ENCODE results near the gene CEMP1. TPM values are rescaled to one million over a fixed set of nuclear protein-coding genes. Genes with fewer than 3 reads are reported as not detected.
A peak's percentile ranks its signal among the peaks of the same experiment; 100 is the strongest.
"Not testable (repeated sequence)": the region's sequence is repeated elsewhere in the genome, so short reads cannot be mapped to it uniquely, and the experiment has no call there.

The CEMP1 gene
- total RNA-seq, 1 donor from 2014 or later: not detected

GRCh38 chr16:2551420-2551889 lies 20.2 kb upstream of the CEMP1 start:
- peak; percentile 53 for DNase-seq (ENCODE audit: low spot score)
- H3K27ac Mint-ChIP-seq; H3K4me2 ChIP-seq; H4K20me1 ChIP-seq (ENCODE audit: low read depth); H3K4me3 ChIP-seq; H3K4me1 Mint-ChIP-seq; H3K9ac ChIP-seq; H3K9me3 ChIP-seq (ENCODE audit: low read depth); H3K36me3 ChIP-seq; H3K27me3 Mint-ChIP-seq (ENCODE audit: insufficient read depth, low read depth); H2AFZ ChIP-seq (replicated peaks); H3K9me3 Mint-ChIP-seq; H3K4me1 ChIP-seq; H3K79me2 ChIP-seq (ENCODE audit: low read depth); H3K27me3 ChIP-seq; H3K4me3 Mint-ChIP-seq; H3F3A ChIP-seq (ENCODE audit: low read depth); H3K36me3 Mint-ChIP-seq; H3K27ac ChIP-seq: not testable (repeated sequence)
- TF ChIP-seq CTCF (IDR thresholded peaks at IDR 0.05): peak; percentile 50

DNA sequence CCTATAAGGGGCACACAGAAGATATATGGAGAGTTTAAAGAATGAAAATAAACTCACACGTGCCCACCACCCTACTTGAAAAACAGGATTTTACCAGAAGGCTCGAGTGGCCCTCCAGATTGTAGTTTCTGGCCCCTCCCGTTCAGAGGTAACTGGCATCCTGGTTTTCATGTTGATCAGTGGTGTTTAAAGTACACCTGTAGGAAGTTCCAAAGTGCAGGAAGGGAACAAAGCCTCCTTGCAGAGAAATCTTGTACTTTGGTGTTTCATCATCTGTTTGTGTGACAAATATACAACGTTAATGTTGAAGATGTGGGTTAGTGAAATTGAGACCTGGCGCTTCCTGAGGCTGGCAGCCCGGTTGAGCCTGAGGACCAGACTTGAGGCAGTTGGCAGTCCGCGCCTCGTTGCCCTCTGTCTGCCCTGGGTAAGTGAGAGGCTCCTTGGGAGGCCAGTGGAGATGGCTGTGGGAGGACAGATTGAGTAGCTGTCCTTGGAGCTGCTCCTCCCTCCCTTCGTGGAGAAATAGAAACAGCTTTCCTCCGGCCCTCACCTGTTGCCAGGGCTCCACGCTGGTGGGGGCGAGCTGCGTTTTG lies 19.2 kb upstream of the CEMP1 start:
- H3K4me3 ChIP-seq; H3K36me3 Mint-ChIP-seq; H4K20me1 ChIP-seq (ENCODE audit: low read depth); H3K4me1 ChIP-seq; H3K9ac ChIP-seq; H3K9me3 ChIP-seq (ENCODE audit: low read depth); H3K27me3 Mint-ChIP-seq (ENCODE audit: insufficient read depth, low read depth); H3K27ac ChIP-seq; H3F3A ChIP-seq (ENCODE audit: low read depth); H3K9me3 Mint-ChIP-seq; DNase-seq (ENCODE audit: low spot score); H3K27me3 ChIP-seq; H3K4me2 ChIP-seq; H2AFZ ChIP-seq (replicated peaks); H3K27ac Mint-ChIP-seq; H3K4me1 Mint-ChIP-seq; H3K4me3 Mint-ChIP-seq; H3K36me3 ChIP-seq: not testable (repeated sequence)
- H3K79me2 ChIP-seq (ENCODE audit: low read depth): peaks cover 17% of the 10 kb centered on the region

- H3K27ac ChIP-seq; H3K27me3 Mint-ChIP-seq (ENCODE audit: insufficient read depth, low read depth); H3K9me3 Mint-ChIP-seq; H3K9ac ChIP-seq; H3K4me3 ChIP-seq; H2AFZ ChIP-seq (replicated peaks); H3K27me3 ChIP-seq; H3K4me3 Mint-ChIP-seq; H3K27ac Mint-ChIP-seq; H3K4me1 Mint-ChIP-seq; H3F3A ChIP-seq (ENCODE audit: low read depth); H3K4me2 ChIP-seq; H3K9me3 ChIP-seq (ENCODE audit: low read depth); H3K36me3 Mint-ChIP-seq; H3K4me1 ChIP-seq; DNase-seq (ENCODE audit: low spot score); H3K36me3 ChIP-seq: not testable (repeated sequence)
- peaks cover 20% of the 10 kb centered on the region for H4K20me1 ChIP-seq (ENCODE audit: low read depth)
- peaks cover 55% of the 10 kb centered on the region for H3K79me2 ChIP-seq (ENCODE audit: low read depth)
Measured at GRCh38 chr16:2543771-2544170, 12.6 kb upstream of the CEMP1 start.

- H3K9ac ChIP-seq; H3K36me3 Mint-ChIP-seq; H3K27me3 Mint-ChIP-seq (ENCODE audit: insufficient read depth, low read depth); DNase-seq (ENCODE audit: low spot score); H3K36me3 ChIP-seq; H3K27me3 ChIP-seq; H3K4me3 ChIP-seq; H3F3A ChIP-seq (ENCODE audit: low read depth); H2AFZ ChIP-seq (replicated peaks); H3K9me3 Mint-ChIP-seq; H3K9me3 ChIP-seq (ENCODE audit: low read depth); H3K4me3 Mint-ChIP-seq; H3K27ac ChIP-seq; H3K4me2 ChIP-seq; H3K4me1 ChIP-seq: not testable (repeated sequence)
- peak overlapping the region; percentile 42 for H3K27ac Mint-ChIP-seq
- Histone ChIP-seq H3K79me2 (ENCODE audit: low read depth) (peaks cover 57% of the 10 kb centered on the region), H4K20me1 (ENCODE audit: low read depth) (peaks cover 23% of the 10 kb centered on the region)
- H3K4me1 Mint-ChIP-seq: peaks cover 19% of the 10 kb centered on the region
Measured at GRCh38 chr16:2541409-2541808, 10.2 kb upstream of the CEMP1 start.

GRCh38 chr16:2540912-2541311 lies 9.7 kb upstream of the CEMP1 start:
- H3K27ac ChIP-seq; H3K9me3 Mint-ChIP-seq; H3K4me1 ChIP-seq; H3K27ac Mint-ChIP-seq; H3K4me3 ChIP-seq; DNase-seq (ENCODE audit: low spot score); H3K9me3 ChIP-seq (ENCODE audit: low read depth); H3K27me3 Mint-ChIP-seq (ENCODE audit: insufficient read depth, low read depth); H3F3A ChIP-seq (ENCODE audit: low read depth); H3K36me3 Mint-ChIP-seq; H3K4me3 Mint-ChIP-seq; H2AFZ ChIP-seq (replicated peaks); H3K9ac ChIP-seq; H3K27me3 ChIP-seq; H3K36me3 ChIP-seq; H3K4me2 ChIP-seq: not testable (repeated sequence)
- Histone ChIP-seq H3K79me2 (ENCODE audit: low read depth) (peaks cover 52% of the 10 kb centered on the region), H4K20me1 (ENCODE audit: low read depth) (peaks cover 19% of the 10 kb centered on the region)
- peaks cover 20% of the 10 kb centered on the region for H3K4me1 Mint-ChIP-seq

All from neural progenitor cell (in vitro differentiated cells).